Prostate gland (tissue), 2 donors: Measurements from ENCODE around the gene PSMG4.

Source experiments
- CTCF ChIP-seq, 4 experiments: fragments of 200-600 bp in 2 of 4; fragments of 450-650 bp in 2 of 4; sonication (generic) in 2 of 4; IDR thresholded peaks; 1 replicate in 3 of 4; 2 replicates in 1 of 4; pipeline ENCODE4 v1.5.1; 2016 to 2019; ENCODE audit warnings: antibody characterized with exemption in 4 of 4, mild to moderate bottlenecking in 2 of 4, moderate library complexity in 2 of 4
- POLR2A ChIP-seq: fragments of 450-650 bp; IDR thresholded peaks from one replicate; pipeline ENCODE4 v1.6.1; 2016; ENCODE audit warnings: antibody characterized with exemption, mild to moderate bottlenecking
- POLR2AphosphoS5 ChIP-seq: sonication (generic); formaldehyde crosslinking; IDR thresholded peaks from one replicate; pipeline ENCODE4 v1.6.1; 2017; ENCODE audit warnings: antibody characterized with exemption

GRCh38 chr6:3285049-3285639 lies 26.4 kb downstream of the PSMG4 start:
- no peak for TF ChIP-seq CTCF (IDR thresholded peaks at IDR 0.05)
- no peak for TF ChIP-seq POLR2AphosphoS5
- TF ChIP-seq POLR2A: no peak
